Activated CD4-positive, alpha-beta memory T cell treated with anti-CD3 and anti-CD28 coated beads for 36 hours (primary cell): Measurements from ENCODE around the gene CAPN10. TPM values are rescaled to one million over a fixed set of nuclear protein-coding genes. Genes with fewer than 3 reads are reported as not detected.

Experiments
- CTCF ChIA-PET: fragments of 350-600 bp; sonication (Branson Sonifier 250); formaldehyde crosslinking; loops from one replicate; lab custom pipeline; 2021; ENCODE audit warnings: antibody characterized with exemption, inconsistent platforms; lab: Charles Lee
- POLR2A ChIA-PET: fragments of 350-600 bp; sonication (Branson Sonifier 250); formaldehyde crosslinking; loops from one replicate; lab custom pipeline; 2021; ENCODE audit warnings: antibody characterized with exemption; lab: Charles Lee
- DNase-seq: peaks from one replicate; pipeline ENCODE4 v3.0.0-alpha.2; 2020
- H3K27ac Mint-ChIP-seq: one replicate; pipeline ENCODE4 v1.8.0; 2021; ENCODE audit warnings: mixed read lengths
- H3K27me3 Mint-ChIP-seq: one replicate; pipeline ENCODE4 v1.8.0; 2021; ENCODE audit warnings: mixed read lengths
- H3K36me3 Mint-ChIP-seq: one replicate; pipeline ENCODE4 v1.8.0; 2021; ENCODE audit warnings: mixed read lengths
- H3K4me1 Mint-ChIP-seq: one replicate; pipeline ENCODE4 v1.8.0; 2021; ENCODE audit warnings: low read depth, mixed read lengths
- H3K4me3 Mint-ChIP-seq: one replicate; pipeline ENCODE4 v1.8.0; 2021; ENCODE audit warnings: mild to moderate bottlenecking, mixed read lengths
- H3K9me3 Mint-ChIP-seq: one replicate; pipeline ENCODE4 v1.8.0; 2021; ENCODE audit warnings: mixed read lengths
- intact Hi-C: fragments of 100-400 bp; cut with micrococcal nuclease; formaldehyde crosslinking; loops from one replicate; pipeline ENCODE4 v1.15.1; 2023
- total RNA-seq, 2 experiments: library from RNA; stranded (reverse); gene quantifications; one replicate each; pipeline ENCODE4 v1.2.3, GENCODE V29; 2021

The CAPN10 gene
- total RNA-seq, 2 experiments from 2014 or later: 32.6 to 33.9 TPM

GRCh38 chr2:240576036-240576435 lies 10.5 kb upstream of the CAPN10 start:
- Mint-ChIP-seq H3K36me3 (peaks cover 11% of the 10 kb centered on the region), H3K9me3 (no peaks in the 10 kb centered on the region), H3K4me3 (no peak overlapping the region), H3K27me3 (no peaks in the 10 kb centered on the region), H3K27ac (no peak overlapping the region), H3K4me1 (peaks cover 31% of the 10 kb centered on the region)
- CTCF ChIA-PET: interaction anchor here (0.6 to 1.1 kb wide), 2 partner anchors 23 to 62 kb away, joined by 3 read pairs; no protein-coding TSS in a partner anchor
- DNase-seq: no peak
- intact Hi-C loops: no loop called here
- POLR2A ChIA-PET: no interaction called here

- POLR2A ChIA-PET: interaction anchor here (1.3 kb wide), 1 partner anchor 10 kb away, joined by 5 read pairs; the partner anchor contains the start of gene CAPN10
- H3K27ac Mint-ChIP-seq: no peak overlapping the region
Observed at GRCh38 chr2:240576436-240577205, 9.9 kb upstream of the CAPN10 start.

DNA sequence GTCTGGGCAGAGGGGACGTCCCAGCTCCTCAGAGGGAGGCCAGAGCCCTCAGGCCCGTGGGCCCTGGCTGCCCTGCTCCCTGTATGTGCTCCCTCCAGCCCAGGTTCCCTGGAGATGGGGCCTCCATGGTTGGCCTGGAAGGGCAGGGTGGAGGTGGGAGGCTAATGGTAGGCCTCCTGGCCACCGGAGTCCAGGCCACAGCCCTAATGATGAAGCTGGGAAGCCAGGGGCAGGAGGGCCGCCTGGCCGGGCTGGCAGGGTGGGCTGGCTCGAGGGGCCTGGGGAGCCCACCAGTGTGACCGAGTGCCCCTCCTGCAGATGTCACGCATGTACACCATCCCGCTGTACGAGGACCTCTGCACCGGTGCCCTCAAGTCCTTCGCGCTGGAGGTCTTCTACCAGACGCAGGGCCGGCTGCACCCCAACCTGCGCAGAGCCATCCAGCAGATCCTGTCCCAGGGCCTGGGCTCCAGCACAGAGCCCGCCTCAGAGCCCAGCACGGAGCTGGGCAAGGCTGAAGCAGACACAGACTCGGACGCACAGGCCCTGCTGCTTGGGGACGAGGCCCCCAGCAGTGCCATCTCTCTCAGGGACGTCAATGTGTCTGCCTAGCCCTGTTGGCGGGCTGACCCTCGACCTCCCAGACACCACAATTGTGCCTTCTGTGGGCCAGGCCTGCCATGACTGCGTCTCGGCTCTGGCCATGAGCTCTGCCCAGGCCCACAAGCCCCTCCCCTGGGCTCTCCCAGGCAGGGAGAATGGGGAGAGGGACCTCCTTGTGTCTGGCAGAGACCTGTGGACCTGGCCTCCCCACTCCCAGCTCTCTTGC lies 9.0 kb upstream of the CAPN10 start:
- Mint-ChIP-seq H3K4me3 (no peak overlapping the region), H3K27me3 (no peaks in the 10 kb centered on the region), H3K4me1 (peaks cover 24% of the 10 kb centered on the region), H3K9me3 (no peaks in the 10 kb centered on the region), H3K27ac (no peak overlapping the region), H3K36me3 (peaks cover 13% of the 10 kb centered on the region)
- ChIA-PET CTCF (interaction anchor here (3.4 kb wide), 1 partner anchor 11 kb away, joined by 58 read pairs; no protein-coding TSS in a partner anchor), POLR2A (interaction anchor here (1.3 kb wide), 1 partner anchor 9 kb away, joined by 5 read pairs; the partner anchor contains the start of gene CAPN10)
- no peak for DNase-seq
- intact Hi-C loops: no loop called here

More at GRCh38 chr2:240576436-240577205, 9.9 kb upstream of the CAPN10 start:
- CTCF ChIA-PET: interaction anchor here (0.6 to 1.1 kb wide), 2 partner anchors 23 to 63 kb away, joined by 3 read pairs; no protein-coding TSS in a partner anchor
- Mint-ChIP-seq H3K4me1 (peaks cover 27% of the 10 kb centered on the region), H3K36me3 (peaks cover 13% of the 10 kb centered on the region), H3K9me3 (no peaks in the 10 kb centered on the region), H3K27me3 (no peaks in the 10 kb centered on the region), H3K4me3 (no peak overlapping the region)
- intact Hi-C loops: no loop called here
- no peak for DNase-seq

DNA sequence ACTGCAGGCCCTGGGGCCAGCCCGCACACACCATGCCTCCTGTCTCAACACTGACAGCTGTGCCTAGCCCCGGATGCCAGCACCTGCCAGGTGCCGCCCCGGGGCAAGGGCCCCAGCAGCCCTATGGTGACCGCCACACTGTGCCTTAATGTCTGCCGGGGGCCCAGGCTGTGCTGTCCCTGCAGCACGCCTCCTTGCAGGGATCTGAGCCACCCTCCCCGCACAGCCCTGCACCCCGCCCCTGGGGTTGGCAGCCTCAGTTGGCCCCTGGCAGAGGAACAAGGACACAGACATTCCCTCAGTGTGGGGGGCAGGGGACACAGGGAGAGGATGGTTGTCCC lies 8.5 kb upstream of the CAPN10 start:
- no peaks in the 10 kb centered on the region for H3K27me3 Mint-ChIP-seq
- intact Hi-C loops: no loop called here
- no peak overlapping the region for H3K27ac Mint-ChIP-seq
- peaks cover 29% of the 10 kb centered on the region for H3K4me1 Mint-ChIP-seq
- H3K9me3 Mint-ChIP-seq: no peaks in the 10 kb centered on the region
- H3K4me3 Mint-ChIP-seq: no peak overlapping the region
- DNase-seq: no peak
- H3K36me3 Mint-ChIP-seq: peaks cover 13% of the 10 kb centered on the region
- ChIA-PET POLR2A (interaction anchor here (1.3 kb wide), 1 partner anchor 8 kb away, joined by 5 read pairs; the partner anchor contains the start of gene CAPN10), CTCF (interaction anchor here (3.4 kb wide), 1 partner anchor 12 kb away, joined by 58 read pairs; no protein-coding TSS in a partner anchor)

GRCh38 chr2:240578488-240578887 lies 8.0 kb upstream of the CAPN10 start:
- Mint-ChIP-seq H3K36me3 (peaks cover 13% of the 10 kb centered on the region), H3K4me3 (no peak overlapping the region), H3K9me3 (no peaks in the 10 kb centered on the region), H3K27ac (peak overlapping the region; percentile 90), H3K4me1 (peaks cover 30% of the 10 kb centered on the region), H3K27me3 (no peaks in the 10 kb centered on the region)
- ChIA-PET POLR2A (interaction anchor here (1.3 kb wide), 1 partner anchor 8 kb away, joined by 5 read pairs; the partner anchor contains the start of gene CAPN10), CTCF (interaction anchor here (3.4 kb wide), 1 partner anchor 12 kb away, joined by 58 read pairs; no protein-coding TSS in a partner anchor)
- intact Hi-C loops: no loop called here
- DNase-seq: no peak

GRCh38 chr2:240579071-240579762 lies 7.3 kb upstream of the CAPN10 start:
- intact Hi-C loops: loop anchor here (1.0 kb wide), 3 partner anchors 10 to 18 kb away; no protein-coding TSS in a partner anchor
- ChIA-PET POLR2A (interaction anchor here (1.3 to 1.6 kb wide), 5 partner anchors 11 to 27 kb away, joined by 4 to 26 read pairs (median 7); partner anchors contain the start of genes ANKMY1 and RNPEPL1), CTCF (interaction anchor here (1.1 to 3.4 kb wide), 9 partner anchors 8 to 764 kb away, joined by 3 to 58 read pairs (median 13); partner anchors contain the start of genes ANKMY1 and DUSP28)
- Mint-ChIP-seq H3K27me3 (no peaks in the 10 kb centered on the region), H3K9me3 (no peaks in the 10 kb centered on the region), H3K36me3 (peaks cover 13% of the 10 kb centered on the region), H3K27ac (peak overlapping the region; percentile 90), H3K4me3 (no peak overlapping the region), H3K4me1 (peaks cover 31% of the 10 kb centered on the region)
- peak; percentile 23 for DNase-seq

- no peaks in the 10 kb centered on the region for H3K27me3 Mint-ChIP-seq
- H3K36me3 Mint-ChIP-seq: peaks cover 13% of the 10 kb centered on the region
- H3K27ac Mint-ChIP-seq: peak overlapping the region; percentile 90
- no peaks in the 10 kb centered on the region for H3K9me3 Mint-ChIP-seq
- ChIA-PET POLR2A (interaction anchor here (1.1 to 1.6 kb wide), 6 partner anchors 9 to 26 kb away, joined by 4 to 26 read pairs (median 6); partner anchors contain the start of genes ANKMY1 and RNPEPL1), CTCF (interaction anchor here (0.8 to 3.4 kb wide), 12 partner anchors 8 to 763 kb away, joined by 3 to 58 read pairs (median 9); partner anchors contain the start of genes ANKMY1 and DUSP28)
- DNase-seq: peak; percentile 91
- H3K4me3 Mint-ChIP-seq: no peak overlapping the region
- intact Hi-C loops: loop anchor here (1.0 kb wide), 3 partner anchors 11 to 19 kb away; no protein-coding TSS in a partner anchor
- H3K4me1 Mint-ChIP-seq: peaks cover 39% of the 10 kb centered on the region
Observed at GRCh38 chr2:240579771-240580614, 6.5 kb upstream of the CAPN10 start.

DNA sequence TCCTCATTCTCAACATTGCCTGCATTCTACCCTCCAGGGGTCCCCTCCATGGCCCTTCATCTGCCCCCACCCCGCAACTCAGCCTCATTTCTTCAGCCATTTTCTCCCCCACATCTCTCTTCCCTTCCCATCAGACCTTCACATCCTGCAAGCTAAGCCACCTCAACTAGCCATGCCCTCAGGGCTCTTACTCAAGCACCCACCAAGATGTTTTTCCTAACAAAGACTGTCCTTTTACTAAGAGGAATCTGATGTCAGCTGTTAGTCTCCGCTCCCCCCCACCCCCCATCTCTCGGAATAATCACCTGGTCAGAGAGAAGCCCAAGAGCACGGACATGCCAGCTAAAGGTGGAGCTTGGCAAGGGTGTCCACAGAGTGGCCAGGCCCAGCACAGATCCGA lies 4.7 kb upstream of the CAPN10 start:
- Mint-ChIP-seq H3K27me3 (no peaks in the 10 kb centered on the region), H3K36me3 (peaks cover 15% of the 10 kb centered on the region), H3K4me3 (no peak overlapping the region), H3K9me3 (no peaks in the 10 kb centered on the region), H3K4me1 (peaks cover 41% of the 10 kb centered on the region), H3K27ac (no peak overlapping the region)
- CTCF ChIA-PET: interaction anchor here (1.7 kb wide), 1 partner anchor 21 kb away, joined by 4 read pairs; no protein-coding TSS in a partner anchor
- no peak for DNase-seq
- intact Hi-C loops: no loop called here
- POLR2A ChIA-PET: no interaction called here

- no peaks in the 10 kb centered on the region for H3K27me3 Mint-ChIP-seq
- intact Hi-C loops: no loop called here
- H3K9me3 Mint-ChIP-seq: no peaks in the 10 kb centered on the region
- POLR2A ChIA-PET: no interaction called here
- H3K4me1 Mint-ChIP-seq: peaks cover 48% of the 10 kb centered on the region
- H3K4me3 Mint-ChIP-seq: no peak overlapping the region
- H3K27ac Mint-ChIP-seq: no peak overlapping the region
- CTCF ChIA-PET: interaction anchor here (1.7 kb wide), 1 partner anchor 22 kb away, joined by 4 read pairs; no protein-coding TSS in a partner anchor
- H3K36me3 Mint-ChIP-seq: peaks cover 14% of the 10 kb centered on the region
- no peak for DNase-seq
Observed at GRCh38 chr2:240582781-240583180, 3.8 kb upstream of the CAPN10 start.

GRCh38 chr2:240583774-240584173 lies 2.8 kb upstream of the CAPN10 start:
- H3K27ac Mint-ChIP-seq: no peak overlapping the region
- no peaks in the 10 kb centered on the region for H3K9me3 Mint-ChIP-seq
- peaks cover 54% of the 10 kb centered on the region for H3K4me1 Mint-ChIP-seq
- H3K27me3 Mint-ChIP-seq: no peaks in the 10 kb centered on the region
- H3K4me3 Mint-ChIP-seq: no peak overlapping the region
- ChIA-PET POLR2A (no interaction called here), CTCF (interaction anchor here (5.8 kb wide), 1 partner anchor 18 kb away, joined by 89 read pairs; no protein-coding TSS in a partner anchor)
- no peak for DNase-seq
- peaks cover 14% of the 10 kb centered on the region for H3K36me3 Mint-ChIP-seq
- intact Hi-C loops: no loop called here
